ENCODE results near the gene AFF3.

- TF ChIP-seq POLR2A (IDR thresholded peaks at IDR 0.05) = no peak
- no peak for TF ChIP-seq CTCF (IDR thresholded peaks at IDR 0.05)
- TF ChIP-seq POLR2AphosphoS5 (IDR thresholded peaks at IDR 0.05) = no peak
- TF ChIP-seq EP300 (IDR thresholded peaks at IDR 0.05; ENCODE audit: low read depth) = no peak
Measured at GRCh38 chr2:99543247-99543646, 599.1 kb downstream of the AFF3 start.
